Heart left ventricle (tissue), 16 donors: ENCODE results near the gene HIPK4. TPM values are rescaled to one million over a fixed set of nuclear protein-coding genes. Genes with fewer than 3 reads are reported as not detected.
"Not testable (repeated sequence)": the region's sequence is repeated elsewhere in the genome, so short reads cannot be mapped to it uniquely, and the experiment has no call there.

Experiments used
- ATAC-seq, 4 donors: fragments of 200-7000 bp; cut with Tn5 transposase; one replicate each; pipeline ENCODE4 v1.9.1; 2020 to 2022; ENCODE audit warnings: moderate library complexity in 4 of 4, mild to moderate bottlenecking in 3 of 4, moderate number of reproducible peaks in 1 of 4
- DNase-seq, 5 donors: peaks; one replicate each; pipeline ENCODE4 v3.0.0-alpha.2; 2020
- H3K27ac ChIP-seq, 12 donors: fragments of 200-600 bp; sonication (generic) in 4 of 12; one replicate each; pipeline versions ENCODE4 v1.5.0 to v1.8.0; 2016 to 2022; ENCODE audit warnings: mild to moderate bottlenecking in 2 of 12
- H3K27me3 ChIP-seq, 9 donors: fragments of 200-600 bp; sonication (generic) in 2 of 9; one replicate each; pipeline versions ENCODE4 v1.5.1 to v1.8.0; 2016 to 2022; ENCODE audit warnings: mild to moderate bottlenecking in 3 of 9
- H3K36me3 ChIP-seq, 9 donors: fragments of 200-600 bp; sonication (generic) in 2 of 9; one replicate each; pipeline versions ENCODE4 v1.5.0 to v1.8.0; 2018 to 2022; ENCODE audit warnings: mild to moderate bottlenecking in 2 of 9
- H3K4me1 ChIP-seq, 12 donors: fragments of 200-600 bp; sonication (generic) in 4 of 12; one replicate each; pipeline versions ENCODE4 v1.5.0 to v1.8.0; 2016 to 2022; ENCODE audit warnings: mild to moderate bottlenecking in 3 of 12
- H3K4me3 ChIP-seq, 12 donors: fragments of 200-600 bp; sonication (generic) in 4 of 12; one replicate each; pipeline versions ENCODE4 v1.5.0 to v1.8.0; 2017 to 2022; ENCODE audit warnings: mild to moderate bottlenecking in 9 of 12, moderate library complexity in 4 of 12
- H3K9me3 ChIP-seq, 12 donors: fragments of 200-600 bp; sonication (generic) in 4 of 12; one replicate each; pipeline versions ENCODE4 v1.5.0 to v1.8.0; 2016 to 2022; ENCODE audit warnings: mild to moderate bottlenecking in 1 of 12
- POLR2A ChIP-seq, 2 donors: fragments of 450-650 bp; IDR thresholded peaks; one replicate each; pipeline ENCODE4 v1.6.1; 2017; ENCODE audit warnings: antibody characterized with exemption in 2 of 2, mild to moderate bottlenecking in 2 of 2, moderate library complexity in 2 of 2
- WGBS, 4 donors: extraction: QIAGEN DNeasy Blood & Tissue Kit in 2 of 4; methylation state at CpG; one replicate each; pipeline versions ENCODE4 v1.1.5 to v1.1.7; 2013 to 2018; 5-methylcytosine and 5-hydroxymethylcytosine counted together
- intact Hi-C, 10 donors: fragments of 100-400 bp; cut with DNase I; formaldehyde crosslinking; loops; one replicate each; pipeline versions ENCODE4 v1.11.1 to v1.14.2; 2022
- polyA plus RNA-seq, 2 donors: library from polyadenylated mRNA; stranded (reverse); fragments of 200-250 nt; gene quantifications; one replicate each; pipeline ENCODE4 v1.2.3, GENCODE V29; 2013
- total RNA-seq, 9 donors: library from RNA; depleted of rRNA in 2 of 9; stranded (reverse); fragments of >200 nt in 2 of 9; fragmentation: NEBNext Ultra II Directional in 3 of 9; extraction: Animal tissue kit (Norgen Biotek cat#: 25700) in 3 of 9; gene quantifications; one replicate each; pipeline versions ENCODE4 v1.1.0 to v1.2.4, GENCODE V29; 2016 to 2023
- TF ChIP-seq, protein P1 (sequence below), 12 donors: fragments of 200-600 bp; sonication (generic) in 4 of 12; IDR thresholded peaks; one replicate each; pipeline versions ENCODE4 v1.5.0 to v1.8.0; 2018 to 2022; ENCODE audit warnings: antibody characterized with exemption in 12 of 12, mild to moderate bottlenecking in 5 of 12
- donor health status: ischemic (EF 13 %, LVEDD 7.1; RV severe dilation, severe dysfunction).
- donor health status: healthy with polysubstance abuse.
- donor health status: DM: no; HTN: yes; CAD: no.
- donor health status: DM: no; HTN: no; CAD: no.
- donor health status: ischemic (EF 25% LVEDD 6.9; RV normal size, moderate dysfunction).
- donor health status: ischemic (EF 25% LVEDD 5.7; RV mildly dilated, moderate dysfunction).
- donor health status: healthy.
- donor health status: DM: yes; HTN: yes; CAD: no.
- donor health status: ischemic (EF 35%, LVEDD 5.7; RV mildly dilated, moderate dysfunction).
- donor health status: nonischemic (EF 11% LVEDD 7.7; RV severe dilation, severe dysfunction).
- donor health status: DM: yes; HTN: yes; CAD: no.
- donor health status: PGD.
- donor health status: ischemic (EF 29% LVEDD 5.4; RV normal size, mild dysfunction).
- donor health status: nonischemic (EF 23%, LVEDD 6.1; RV moderate dilation, normal function).

HIPK4 gene
- total and polyA plus RNA-seq, 11 donors, result 0.07 to 0.14 (median 0.12) TPM; not detected in 6

- Histone ChIP-seq H3K4me3 (no peak overlapping the region), H3K27ac (no peak overlapping the region), H3K27me3 (no peaks in the 10 kb centered on the region), H3K36me3 (peaks cover 0 to 66% (median 58%) of the 10 kb centered on the region in 9 donors), H3K4me1 (peaks cover 0 to 19% (median 5%) of the 10 kb centered on the region in 12 donors), H3K9me3 (no peaks in the 10 kb centered on the region)
- no peak for ATAC-seq
- intact Hi-C loops, result no loop called here
- WGBS, 4 donors, result 81 to 97% (median 89%) methylated on average over 2 of the region's 2 CpGs
- no peak for TF ChIP-seq POLR2A (IDR thresholded peaks at IDR 0.05)
- TF ChIP-seq, protein P1, sequence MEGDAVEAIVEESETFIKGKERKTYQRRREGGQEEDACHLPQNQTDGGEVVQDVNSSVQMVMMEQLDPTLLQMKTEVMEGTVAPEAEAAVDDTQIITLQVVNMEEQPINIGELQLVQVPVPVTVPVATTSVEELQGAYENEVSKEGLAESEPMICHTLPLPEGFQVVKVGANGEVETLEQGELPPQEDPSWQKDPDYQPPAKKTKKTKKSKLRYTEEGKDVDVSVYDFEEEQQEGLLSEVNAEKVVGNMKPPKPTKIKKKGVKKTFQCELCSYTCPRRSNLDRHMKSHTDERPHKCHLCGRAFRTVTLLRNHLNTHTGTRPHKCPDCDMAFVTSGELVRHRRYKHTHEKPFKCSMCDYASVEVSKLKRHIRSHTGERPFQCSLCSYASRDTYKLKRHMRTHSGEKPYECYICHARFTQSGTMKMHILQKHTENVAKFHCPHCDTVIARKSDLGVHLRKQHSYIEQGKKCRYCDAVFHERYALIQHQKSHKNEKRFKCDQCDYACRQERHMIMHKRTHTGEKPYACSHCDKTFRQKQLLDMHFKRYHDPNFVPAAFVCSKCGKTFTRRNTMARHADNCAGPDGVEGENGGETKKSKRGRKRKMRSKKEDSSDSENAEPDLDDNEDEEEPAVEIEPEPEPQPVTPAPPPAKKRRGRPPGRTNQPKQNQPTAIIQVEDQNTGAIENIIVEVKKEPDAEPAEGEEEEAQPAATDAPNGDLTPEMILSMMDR (IDR thresholded peaks at IDR 0.05), result no peak
- DNase-seq, result no peak
These were observed 53.4 kb downstream of the HIPK4 start for GRCh38 chr19:40336601-40336900.

- DNase-seq (no peak), ATAC-seq (peak in 1 of 4 donors; percentile 12)
- peaks cover 0 to 72% (median 63%) of the 10 kb centered on the region in 9 donors for H3K36me3 ChIP-seq
- WGBS, 4 donors, result 89 to 93% (median 91%) methylated on average over 12 to 15 of the region's 15 CpGs
- intact Hi-C loops, result no loop called here
- no peak overlapping the region for H3K27ac ChIP-seq
- H3K4me3 ChIP-seq, result no peak overlapping the region
- TF ChIP-seq, protein P1 (IDR thresholded peaks at IDR 0.05), result no peak
- TF ChIP-seq POLR2A (IDR thresholded peaks at IDR 0.05), result no peak
- no peaks in the 10 kb centered on the region for H3K9me3 ChIP-seq
- peaks cover 0 to 13% (median 1%) of the 10 kb centered on the region in 12 donors for H3K4me1 ChIP-seq
- H3K27me3 ChIP-seq, result no peaks in the 10 kb centered on the region
These were observed 54.0 kb downstream of the HIPK4 start for GRCh38 chr19:40335855-40336600.

GRCh38 chr19:40335101-40335500, 54.9 kb downstream of the HIPK4 start:
- no peaks in the 10 kb centered on the region for H3K9me3 ChIP-seq
- intact Hi-C loops, result no loop called here
- no peak for ATAC-seq
- peaks cover 0 to 8% (median under 1%) of the 10 kb centered on the region in 12 donors for H3K4me1 ChIP-seq
- no peaks in the 10 kb centered on the region for H3K27me3 ChIP-seq
- TF ChIP-seq POLR2A (IDR thresholded peaks at IDR 0.05), result no peak
- TF ChIP-seq, protein P1 (IDR thresholded peaks at IDR 0.05), result no peak
- no peak overlapping the region for H3K4me3 ChIP-seq
- peaks cover 0 to 78% (median 71%) of the 10 kb centered on the region in 9 donors for H3K36me3 ChIP-seq
- no peak overlapping the region for H3K27ac ChIP-seq
- no peak for DNase-seq

- H3K27me3 ChIP-seq, intact Hi-C loops, H3K9me3 ChIP-seq, ATAC-seq, H3K4me1 ChIP-seq, H3K27ac ChIP-seq, H3K4me3 ChIP-seq, DNase-seq: not testable (repeated sequence)
- H3K36me3 ChIP-seq, result peaks cover 0 to 80% (median 78%) of the 10 kb centered on the region in 9 donors
- WGBS, 4 donors, result 92 to 97% (median 96%) methylated on average over 6 of the region's 6 CpGs
These were observed 56.9 kb downstream of the HIPK4 start for GRCh38 chr19:40333083-40333482.

- TF ChIP-seq, protein P1 (IDR thresholded peaks at IDR 0.05), result no peak
- TF ChIP-seq POLR2A (IDR thresholded peaks at IDR 0.05), result no peak
- H3K36me3 ChIP-seq, result peaks cover 0 to 84% (median 82%) of the 10 kb centered on the region in 9 donors
- intact Hi-C loops, result no loop called here
- H3K27ac ChIP-seq, result no peak overlapping the region
- 89 to 95% (median 91%) methylated on average over 6 of the region's 6 CpGs for WGBS, 4 donors
- no peaks in the 10 kb centered on the region for H3K9me3 ChIP-seq
- DNase-seq (no peak), ATAC-seq (no peak)
- H3K27me3 ChIP-seq, result no peaks in the 10 kb centered on the region
- no peak overlapping the region for H3K4me3 ChIP-seq
- H3K4me1 ChIP-seq, result peaks cover 0 to 5% (median 0%) of the 10 kb centered on the region in 12 donors
These were observed 57.3 kb downstream of the HIPK4 start for GRCh38 chr19:40332669-40333068.
